DND-41 (cell line): ENCODE results near the gene TMEM154.

Source experiments
- ATAC-seq: fragments of 200-7000 bp; cut with Tn5 transposase; 3 replicates; pipeline ENCODE4 v1.9.1; 2021; ENCODE audit warnings: low read depth; ENCODE audit not compliant: insufficient read depth
- DNase-seq: peaks from one replicate; pipeline ENCODE4 v3.0.0-alpha.2; 2020
- H2AFZ ChIP-seq: 2 replicates; pipeline ENCODE4 v1.6.0; 2012; ENCODE audit warnings: low read depth, low read length
- H3K27ac ChIP-seq: 2 replicates; pipeline ENCODE4 v1.5.1; 2012; ENCODE audit warnings: low read length, inconsistent platforms
- H3K27me3 ChIP-seq: fragments of 200-600 bp; sonication (generic); 2 replicates; pipeline ENCODE4 v1.6.0; 2012; ENCODE audit warnings: low read length, mild to moderate bottlenecking, inconsistent platforms; ENCODE audit not compliant: insufficient read depth, poor library complexity
- H3K36me3 ChIP-seq: 2 replicates; pipeline ENCODE4 v1.5.1; 2012; ENCODE audit warnings: low read length, inconsistent platforms; ENCODE audit not compliant: insufficient read depth
- H3K4me1 ChIP-seq: 2 replicates; pipeline ENCODE4 v1.5.1; 2012; ENCODE audit warnings: mild to moderate bottlenecking, low read length; ENCODE audit not compliant: insufficient read depth
- H3K4me2 ChIP-seq: 2 replicates; pipeline ENCODE4 v1.6.0; 2012; ENCODE audit warnings: mild to moderate bottlenecking, moderate library complexity, low read length, inconsistent platforms; ENCODE audit not compliant: insufficient read depth
- H3K4me3 ChIP-seq, 2 experiments: fragments of 200-600 bp in 1 of 2; shearing (Covaris generic) in 1 of 2; 2 replicates each; pipeline ENCODE4 v1.5.1; 2012 to 2016; ENCODE audit warnings: inconsistent platforms in 2 of 2, low read length in 2 of 2, mild to moderate bottlenecking in 2 of 2, low read depth in 1 of 2, moderate library complexity in 1 of 2
- H3K79me2 ChIP-seq: 2 replicates; pipeline ENCODE4 v1.6.0; 2012; ENCODE audit warnings: low read length, inconsistent platforms; ENCODE audit not compliant: insufficient read depth
- H3K9ac ChIP-seq: 2 replicates; pipeline ENCODE4 v1.6.0; 2012; ENCODE audit warnings: low read depth, mild to moderate bottlenecking, inconsistent platforms, low read length, moderate library complexity
- H3K9me3 ChIP-seq: 2 replicates; pipeline ENCODE4 v1.5.1; 2012; ENCODE audit warnings: low read length, moderate library complexity, mild to moderate bottlenecking, inconsistent platforms; ENCODE audit not compliant: insufficient read depth, severe bottlenecking
- H4K20me1 ChIP-seq: 2 replicates; pipeline ENCODE4 v1.6.0; 2012; ENCODE audit warnings: low read length; ENCODE audit not compliant: insufficient read depth
- CTCF ChIP-seq: IDR thresholded peaks from 2 replicates; pipeline ENCODE4 v1.5.1; 2012; ENCODE audit warnings: borderline replicate concordance, low read length, moderate library complexity, mild to moderate bottlenecking; ENCODE audit not compliant: poor library complexity, severe bottlenecking; ENCODE audit errors: extremely low read depth
- EZH2 ChIP-seq: IDR thresholded peaks from 3 replicates; pipeline ENCODE4 v1.6.1; 2012; ENCODE audit warnings: borderline replicate concordance, low read depth, mild to moderate bottlenecking, moderate library complexity, low read length, inconsistent platforms; ENCODE audit not compliant: severe bottlenecking

The TMEM154 gene

GRCh38 chr4:152571770-152572169, 108.0 kb downstream of the TMEM154 start:
- Histone ChIP-seq H3K79me2 (no peaks in the 10 kb centered on the region), H3K27ac (no peak overlapping the region), H3K27me3 (no peaks in the 10 kb centered on the region), H2AFZ (no peak overlapping the region), H4K20me1 (no peaks in the 10 kb centered on the region), H3K4me1 (no peaks in the 10 kb centered on the region), H3K9ac (no peak overlapping the region), H3K4me2 (no peak overlapping the region), H3K4me3 (no peak overlapping the region), H3K9me3 (no peaks in the 10 kb centered on the region), H3K36me3 (no peaks in the 10 kb centered on the region)
- DNase-seq (no peak), ATAC-seq (no peak)
- no peak for TF ChIP-seq CTCF
- TF ChIP-seq EZH2 = no peak

GRCh38 chr4:152571296-152571695, 108.5 kb downstream of the TMEM154 start:
- Histone ChIP-seq H3K27me3 (no peaks in the 10 kb centered on the region), H2AFZ (no peak overlapping the region), H3K9ac (no peak overlapping the region), H4K20me1 (no peaks in the 10 kb centered on the region), H3K79me2 (no peaks in the 10 kb centered on the region), H3K4me3 (no peak overlapping the region), H3K36me3 (no peaks in the 10 kb centered on the region), H3K4me1 (no peaks in the 10 kb centered on the region), H3K4me2 (no peak overlapping the region), H3K9me3 (no peaks in the 10 kb centered on the region), H3K27ac (no peak overlapping the region)
- DNase-seq = no peak
- ATAC-seq = no peak
- TF ChIP-seq EZH2 = no peak
- TF ChIP-seq CTCF = no peak
